OCI-LY3 (cell line): ENCODE measurements around the gene PARP15.

Experiments
- CTCF ChIP-seq: fragments of 200-600, 300-600 bp; sonication (generic); IDR thresholded peaks from 2 replicates; pipeline ENCODE4 v1.5.1; 2014; ENCODE audit warnings: antibody characterized with exemption, low read length, low read depth
- EZH2phosphoT487 ChIP-seq: fragments of 200-600 bp; shearing (Covaris generic); IDR thresholded peaks from 2 replicates; pipeline ENCODE4 v1.6.1; 2018; ENCODE audit warnings: antibody characterized with exemption, mixed run types, low read depth

DNA sequence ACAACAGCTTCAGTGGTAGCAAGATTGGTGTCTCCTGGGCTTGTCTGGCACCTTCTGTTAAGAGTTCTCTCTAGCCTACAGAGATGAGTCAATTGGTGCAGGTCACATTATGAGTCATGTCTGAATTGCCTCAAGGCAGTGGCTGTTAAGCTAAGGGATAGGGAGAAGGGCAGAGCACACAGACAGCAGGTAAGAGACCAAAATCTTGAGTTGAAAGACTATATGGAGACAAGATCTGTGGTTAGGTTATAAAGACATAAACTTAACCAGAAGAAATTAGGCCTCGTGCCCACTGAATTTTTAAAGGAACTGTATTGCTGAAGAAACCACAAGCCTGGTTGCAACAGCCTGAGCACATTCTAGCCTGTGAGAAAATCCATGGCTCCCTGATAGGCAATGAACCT is 43.5 kb upstream of the PARP15 start:
- TF ChIP-seq CTCF (no peak), EZH2phosphoT487 (no peak)
